Diencephalon (tissue), 1 donor: ENCODE measurements around the gene SNX1. TPM values are rescaled to one million over a fixed set of nuclear protein-coding genes. Genes with fewer than 3 reads are reported as not detected.

ENCODE experiments used
- small RNA-seq: library from RNA; depleted of rRNA; stranded (forward); fragments of <200 nt; gene quantifications from one replicate; pipeline ENCODE3, GENCODE V24; 2014
- total RNA-seq: library from RNA; depleted of rRNA; stranded (reverse); fragments of >200 nt; gene quantifications from one replicate; pipeline ENCODE4 v1.2.3, GENCODE V29; 2014

The SNX1 gene, protein sequence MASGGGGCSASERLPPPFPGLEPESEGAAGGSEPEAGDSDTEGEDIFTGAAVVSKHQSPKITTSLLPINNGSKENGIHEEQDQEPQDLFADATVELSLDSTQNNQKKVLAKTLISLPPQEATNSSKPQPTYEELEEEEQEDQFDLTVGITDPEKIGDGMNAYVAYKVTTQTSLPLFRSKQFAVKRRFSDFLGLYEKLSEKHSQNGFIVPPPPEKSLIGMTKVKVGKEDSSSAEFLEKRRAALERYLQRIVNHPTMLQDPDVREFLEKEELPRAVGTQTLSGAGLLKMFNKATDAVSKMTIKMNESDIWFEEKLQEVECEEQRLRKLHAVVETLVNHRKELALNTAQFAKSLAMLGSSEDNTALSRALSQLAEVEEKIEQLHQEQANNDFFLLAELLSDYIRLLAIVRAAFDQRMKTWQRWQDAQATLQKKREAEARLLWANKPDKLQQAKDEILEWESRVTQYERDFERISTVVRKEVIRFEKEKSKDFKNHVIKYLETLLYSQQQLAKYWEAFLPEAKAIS
- total RNA-seq: 40.1 TPM

DNA sequence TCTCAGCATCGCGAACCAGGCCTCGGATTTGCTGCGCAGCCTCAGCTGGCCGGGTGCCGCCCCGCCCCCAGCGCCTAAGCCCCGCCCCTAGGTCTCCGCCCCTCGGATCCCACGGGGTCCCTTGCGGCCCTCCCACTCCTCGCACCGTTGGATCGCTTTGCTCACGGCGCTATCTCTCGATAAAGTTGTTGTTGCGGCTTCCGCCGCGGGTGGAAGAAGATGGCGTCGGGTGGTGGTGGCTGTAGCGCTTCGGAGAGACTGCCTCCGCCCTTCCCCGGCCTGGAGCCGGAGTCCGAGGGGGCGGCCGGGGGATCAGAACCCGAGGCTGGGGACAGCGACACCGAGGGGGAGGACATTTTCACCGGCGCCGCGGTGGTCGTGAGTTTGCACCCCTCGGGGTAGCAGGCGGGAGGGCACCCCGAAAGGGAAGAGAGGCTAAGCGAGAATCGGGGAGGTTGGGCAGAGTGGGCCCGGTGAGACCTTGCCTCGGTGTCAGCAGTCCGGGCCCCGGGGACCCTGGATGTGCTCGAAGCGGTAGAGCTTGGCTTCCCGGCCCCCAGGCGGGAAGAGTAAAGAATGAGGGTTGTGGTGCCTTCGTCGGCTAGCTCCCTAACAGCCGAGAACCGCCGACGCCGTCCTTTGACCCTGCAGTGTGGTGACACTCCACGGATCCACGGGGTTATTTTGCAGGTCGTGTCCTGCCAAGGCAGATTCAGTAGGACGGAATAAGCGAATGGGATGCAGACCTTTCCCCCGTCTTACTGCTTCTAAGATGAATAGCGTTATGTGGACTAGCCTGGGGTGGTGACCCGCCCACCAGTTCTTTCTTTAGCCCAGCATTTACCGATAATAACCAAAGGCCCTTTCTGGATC is at the start of gene SNX1:
TSS of gene SNX1 (plus strand) at position 188 of the 873 bp plus-strand sequence. CDS start at position 220, 32 bp downstream.

DNA sequence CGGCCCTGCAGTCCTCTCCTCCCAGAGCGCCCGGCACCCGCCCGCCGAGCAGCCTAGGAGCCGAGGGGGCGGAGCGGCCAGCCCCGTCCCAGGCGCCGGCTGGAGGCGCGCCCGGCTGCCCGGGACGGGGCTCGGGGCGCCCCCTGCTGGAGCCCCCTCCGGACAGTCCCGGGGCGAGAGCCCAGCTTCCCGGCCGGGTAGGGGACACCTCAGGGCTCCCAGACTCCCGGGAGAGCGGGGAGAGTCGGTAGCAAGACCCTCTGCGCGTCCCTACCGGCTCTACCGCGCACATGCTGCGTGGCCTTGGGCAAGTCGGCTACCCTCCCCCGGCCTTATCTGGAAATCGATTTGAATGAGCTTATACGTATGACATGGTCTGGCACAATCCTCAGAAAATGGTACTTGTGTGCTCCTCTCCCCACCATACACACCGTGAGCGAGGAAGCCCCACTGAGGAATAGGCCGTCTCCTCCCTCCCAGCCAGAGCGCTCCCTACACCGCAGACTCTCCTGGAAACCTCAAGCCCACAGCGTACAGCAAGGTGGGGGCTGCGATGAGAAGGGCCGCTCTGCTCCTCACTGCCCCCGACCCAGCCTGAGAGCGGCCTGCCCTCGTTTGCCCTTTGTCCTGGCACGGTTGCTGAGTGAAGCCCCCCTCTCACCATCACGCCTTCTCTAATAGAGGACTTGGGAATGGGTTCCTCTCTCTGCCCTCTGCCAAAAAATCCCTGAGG is 49.2 kb upstream of the SNX1 start, which contains the start of gene DAPK2:
TSS of gene DAPK2 (minus strand) at position 65 of the 733 bp plus-strand sequence. CDS start 6,224 bp downstream, outside the sequence.

DNA sequence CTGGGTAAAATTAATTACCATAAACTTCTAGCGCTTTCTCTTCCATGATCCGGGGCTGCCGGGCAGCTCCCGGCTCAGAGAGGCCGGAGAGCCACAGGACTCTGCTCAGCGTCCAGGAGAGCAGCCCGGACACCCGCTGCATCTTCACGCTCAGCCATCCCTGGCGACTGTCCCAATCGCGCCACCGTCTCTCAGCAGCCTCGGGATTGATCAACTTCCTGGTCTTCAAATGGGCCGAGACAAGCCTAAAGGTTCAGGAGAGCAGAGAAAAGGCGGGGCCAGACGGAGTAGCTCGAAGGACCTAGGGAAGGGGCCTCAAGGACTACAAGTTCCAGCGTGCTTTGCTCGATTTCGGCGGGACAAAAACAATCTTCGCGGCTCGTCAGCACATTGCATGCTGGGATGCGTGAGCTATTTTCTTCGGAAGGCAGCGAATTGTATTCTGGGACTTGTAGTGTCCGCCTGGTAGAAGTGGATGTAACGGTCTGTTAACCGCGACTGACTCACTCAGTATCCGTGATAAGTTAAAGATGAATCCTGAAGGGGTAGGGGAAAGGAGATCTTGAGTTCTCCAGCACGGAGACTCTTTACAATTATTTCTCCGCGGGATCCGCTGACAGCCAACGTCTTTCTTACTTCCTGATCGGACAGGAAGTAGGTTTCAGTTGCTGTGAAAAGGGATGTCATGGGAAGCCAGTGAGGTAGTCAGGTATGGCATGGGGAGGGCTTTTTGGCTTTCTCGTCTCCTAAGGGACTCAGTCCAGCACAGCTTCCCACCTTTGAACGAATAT is 2.0 kb upstream of the SNX1 start, which contains the start of gene CIAO2A:
TSS of gene CIAO2A (minus strand) at position 212 of the 791 bp plus-strand sequence. CDS start at position 142, 70 bp downstream.

DNA sequence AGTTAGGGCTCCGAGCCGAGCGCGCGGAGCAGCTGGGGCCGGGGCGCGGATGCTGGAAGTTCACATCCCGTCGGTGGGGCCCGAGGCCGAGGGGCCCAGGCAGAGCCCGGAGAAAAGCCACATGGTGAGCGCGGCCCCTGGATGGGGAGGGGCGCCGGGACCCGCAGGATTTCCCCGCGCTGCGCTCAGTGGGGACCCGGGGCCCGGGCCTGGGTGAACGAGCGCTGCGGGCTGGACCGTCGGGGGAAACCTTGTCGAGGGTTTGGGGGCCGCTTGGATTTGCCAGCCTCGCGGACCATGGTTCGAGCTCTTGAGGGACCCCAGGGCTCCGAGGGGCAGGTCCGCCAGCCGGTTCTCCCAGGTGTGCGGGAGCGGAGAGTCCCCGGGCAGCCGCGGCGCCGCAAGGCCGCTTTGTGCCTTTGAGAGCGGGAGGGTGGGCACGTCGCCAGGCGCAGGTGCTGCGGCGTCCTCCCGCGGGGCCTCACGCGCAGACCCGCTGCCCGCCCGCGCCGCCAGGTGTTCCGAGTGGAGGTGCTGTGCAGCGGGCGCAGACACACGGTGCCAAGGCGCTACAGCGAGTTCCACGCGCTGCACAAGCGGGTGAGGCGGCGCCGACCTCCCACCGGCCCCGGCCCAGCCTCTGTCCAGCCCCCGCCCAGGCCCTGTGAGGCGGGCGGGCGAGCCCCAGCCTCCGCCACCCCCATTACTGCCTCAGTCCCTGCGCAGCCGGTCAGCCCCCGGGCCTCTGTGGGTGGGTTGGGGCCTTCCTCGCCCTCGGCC is 56.1 kb downstream of the SNX1 start, which contains the start of gene SNX22:
TSS of gene SNX22 (plus strand) at position 5 of the 780 bp plus-strand sequence. CDS start at position 50, 45 bp downstream.

DNA sequence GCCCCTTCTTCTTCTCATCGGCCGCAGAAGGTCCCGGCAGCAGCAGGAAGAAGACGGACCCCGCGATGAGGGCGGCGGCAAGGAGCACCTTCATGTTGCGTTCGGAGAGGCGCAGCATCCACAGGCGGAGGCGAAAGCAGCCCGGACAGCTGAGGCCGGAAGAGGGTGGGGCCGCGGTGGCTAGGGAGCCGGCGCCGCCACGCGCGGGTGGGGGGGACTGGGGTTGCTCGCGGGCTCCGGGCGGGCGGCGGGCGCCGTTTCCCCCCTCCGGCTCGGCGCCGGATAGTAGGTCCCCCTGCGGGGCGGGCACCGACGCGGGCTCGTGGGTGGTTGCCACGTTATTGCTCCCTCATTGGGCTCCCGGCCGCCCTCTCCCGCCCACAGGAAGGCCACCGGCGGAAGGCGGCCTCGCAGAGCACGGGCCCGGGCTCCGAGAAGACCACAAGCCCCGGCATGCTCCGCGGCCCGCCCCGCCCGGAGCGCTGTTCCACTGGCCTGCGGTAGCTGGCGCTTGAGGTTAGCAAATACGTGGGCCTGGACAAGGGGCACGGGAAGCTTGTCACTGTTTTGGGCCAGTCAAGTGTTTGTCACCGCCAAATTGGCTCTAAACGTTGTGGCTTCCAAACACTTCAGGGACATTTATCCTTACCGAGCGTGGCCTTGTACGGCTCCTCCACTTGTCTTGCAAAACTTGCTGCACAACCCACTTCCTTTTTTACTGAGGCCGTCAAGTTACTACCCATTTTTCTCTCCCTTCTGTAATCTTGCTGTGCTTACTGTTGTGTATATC is 67.3 kb downstream of the SNX1 start, which contains the start of gene PPIB:
TSS of gene PPIB (minus strand) at position 154 of the 790 bp plus-strand sequence. CDS start at position 118, 36 bp downstream.

Small RNA genes lying within 50 kb of the gene (small RNA-seq; reads per million reads assigned to genes)
- gene RF00019: not detected

Other genes starting within 250 kb of the SNX1 start
- gene DAPK2, start 49.5 kb upstream of the SNX1 start, total RNA-seq: 3.7 TPM
- 40.8 TPM for gene CIAO2A, start 2.1 kb upstream of the SNX1 start, total RNA-seq
- gene SNX22, start 55.7 kb downstream of the SNX1 start, total RNA-seq: 12.5 TPM
- 191 TPM for gene PPIB, start 67.0 kb downstream of the SNX1 start, total RNA-seq